ENCODE results near the gene ANKRD30A.
"Not testable (repeated sequence)": the region's sequence is repeated elsewhere in the genome, so short reads cannot be mapped to it uniquely, and the experiment has no call there.

DNA sequence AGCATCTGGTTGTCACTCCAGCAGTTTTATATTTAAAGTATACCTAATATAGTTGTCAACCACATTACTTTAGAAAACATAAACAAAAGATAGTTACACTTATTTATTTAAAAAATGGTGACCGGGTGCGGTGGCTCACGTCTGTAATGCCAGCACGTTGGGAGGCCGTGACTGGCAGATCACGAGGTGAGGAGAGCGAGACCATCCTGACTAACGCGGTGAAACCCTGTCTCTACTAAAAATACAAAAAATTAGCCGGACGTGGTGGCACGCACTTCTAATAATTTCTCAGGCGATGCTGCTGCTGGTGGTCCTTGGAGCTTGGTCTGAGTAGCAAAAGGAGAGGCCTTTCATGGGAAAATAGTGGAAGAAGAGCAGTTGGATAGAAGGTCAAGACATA, 46.5 kb downstream of the ANKRD30A start:
- TF ChIP-seq, protein P1, sequence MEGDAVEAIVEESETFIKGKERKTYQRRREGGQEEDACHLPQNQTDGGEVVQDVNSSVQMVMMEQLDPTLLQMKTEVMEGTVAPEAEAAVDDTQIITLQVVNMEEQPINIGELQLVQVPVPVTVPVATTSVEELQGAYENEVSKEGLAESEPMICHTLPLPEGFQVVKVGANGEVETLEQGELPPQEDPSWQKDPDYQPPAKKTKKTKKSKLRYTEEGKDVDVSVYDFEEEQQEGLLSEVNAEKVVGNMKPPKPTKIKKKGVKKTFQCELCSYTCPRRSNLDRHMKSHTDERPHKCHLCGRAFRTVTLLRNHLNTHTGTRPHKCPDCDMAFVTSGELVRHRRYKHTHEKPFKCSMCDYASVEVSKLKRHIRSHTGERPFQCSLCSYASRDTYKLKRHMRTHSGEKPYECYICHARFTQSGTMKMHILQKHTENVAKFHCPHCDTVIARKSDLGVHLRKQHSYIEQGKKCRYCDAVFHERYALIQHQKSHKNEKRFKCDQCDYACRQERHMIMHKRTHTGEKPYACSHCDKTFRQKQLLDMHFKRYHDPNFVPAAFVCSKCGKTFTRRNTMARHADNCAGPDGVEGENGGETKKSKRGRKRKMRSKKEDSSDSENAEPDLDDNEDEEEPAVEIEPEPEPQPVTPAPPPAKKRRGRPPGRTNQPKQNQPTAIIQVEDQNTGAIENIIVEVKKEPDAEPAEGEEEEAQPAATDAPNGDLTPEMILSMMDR (IDR thresholded peaks at IDR 0.05) = not testable (repeated sequence)
- TF ChIP-seq POLR2AphosphoS5, EP300 (IDR thresholded peaks at IDR 0.05): not testable (repeated sequence)
